ENCODE measurements around the gene DMD. TPM values are rescaled to one million over a fixed set of nuclear protein-coding genes. Genes with fewer than 3 reads are reported as not detected.

DMD gene
- total and polyA plus RNA-seq, 2 of the 13 experiments (the other 11 are each of a cell fraction or from before 2014, with no cell fraction given): 17.6 to 25.9 TPM

DNA sequence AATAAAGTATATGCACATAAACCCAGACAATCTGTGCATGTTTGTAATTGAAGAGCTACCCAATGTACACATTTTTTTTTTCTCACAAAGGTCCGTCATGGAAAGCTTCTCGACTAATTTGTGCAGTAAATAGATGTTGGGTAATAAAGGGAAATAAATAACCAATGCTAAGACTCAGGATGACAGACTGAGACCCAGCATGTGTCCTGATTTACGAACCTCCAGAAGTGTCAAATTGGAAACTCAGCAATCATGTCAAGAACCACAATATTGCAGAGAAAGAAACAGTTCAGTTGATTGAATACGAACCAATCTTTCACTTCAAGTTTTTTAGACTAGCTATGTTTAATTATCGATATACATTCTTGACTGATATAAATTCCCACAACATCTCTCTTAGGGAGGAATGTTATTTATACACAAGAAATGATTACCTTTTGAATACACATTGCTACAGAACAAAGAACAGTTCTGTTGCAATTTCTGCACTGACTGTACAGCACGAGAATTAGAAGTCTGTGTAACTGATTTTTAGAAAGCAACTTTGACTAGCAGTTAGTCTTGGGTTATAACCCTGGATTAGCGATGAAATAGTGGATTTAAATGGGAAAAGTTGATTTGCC, 1513.9 kb downstream of the DMD start:
- H3K4me1 ChIP-seq (ENCODE audit: insufficient read depth, low read length): no peaks in the 10 kb centered on the region
- ATAC-seq (no peak), DNase-seq (ENCODE audit: low spot score) (no peak), FAIRE-seq (no peak)
- no peak overlapping the region for H3K4me2 ChIP-seq (ENCODE audit: low read depth, low read length)
- CTCF ChIA-PET (ENCODE audit: low intra/inter-chr PET ratio, low total read pairs): no interaction called here
- TF ChIP-seq ZNF468 (CRISPR knock-in tag; IDR thresholded peaks at IDR 0.05) (no peak), ZNF235 (CRISPR knock-in tag; IDR thresholded peaks at IDR 0.05; ENCODE audit: borderline replicate concordance) (no peak), FOXP1 (IDR thresholded peaks at IDR 0.05) (no peak), FOXP1 (CRISPR knock-in tag; IDR thresholded peaks at IDR 0.05) (no peak), ZKSCAN8 (CRISPR knock-in tag; IDR thresholded peaks at IDR 0.05; ENCODE audit: borderline replicate concordance) (no peak), RBFOX2 (IDR thresholded peaks at IDR 0.05; ENCODE audit: low read depth, low read length) (no peak), ONECUT2 (CRISPR knock-in tag; IDR thresholded peaks at IDR 0.05) (no peak)
- TF ChIP-seq, protein P1, sequence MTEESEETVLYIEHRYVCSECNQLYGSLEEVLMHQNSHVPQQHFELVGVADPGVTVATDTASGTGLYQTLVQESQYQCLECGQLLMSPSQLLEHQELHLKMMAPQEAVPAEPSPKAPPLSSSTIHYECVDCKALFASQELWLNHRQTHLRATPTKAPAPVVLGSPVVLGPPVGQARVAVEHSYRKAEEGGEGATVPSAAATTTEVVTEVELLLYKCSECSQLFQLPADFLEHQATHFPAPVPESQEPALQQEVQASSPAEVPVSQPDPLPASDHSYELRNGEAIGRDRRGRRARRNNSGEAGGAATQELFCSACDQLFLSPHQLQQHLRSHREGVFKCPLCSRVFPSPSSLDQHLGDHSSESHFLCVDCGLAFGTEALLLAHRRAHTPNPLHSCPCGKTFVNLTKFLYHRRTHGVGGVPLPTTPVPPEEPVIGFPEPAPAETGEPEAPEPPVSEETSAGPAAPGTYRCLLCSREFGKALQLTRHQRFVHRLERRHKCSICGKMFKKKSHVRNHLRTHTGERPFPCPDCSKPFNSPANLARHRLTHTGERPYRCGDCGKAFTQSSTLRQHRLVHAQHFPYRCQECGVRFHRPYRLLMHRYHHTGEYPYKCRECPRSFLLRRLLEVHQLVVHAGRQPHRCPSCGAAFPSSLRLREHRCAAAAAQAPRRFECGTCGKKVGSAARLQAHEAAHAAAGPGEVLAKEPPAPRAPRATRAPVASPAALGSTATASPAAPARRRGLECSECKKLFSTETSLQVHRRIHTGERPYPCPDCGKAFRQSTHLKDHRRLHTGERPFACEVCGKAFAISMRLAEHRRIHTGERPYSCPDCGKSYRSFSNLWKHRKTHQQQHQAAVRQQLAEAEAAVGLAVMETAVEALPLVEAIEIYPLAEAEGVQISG (CRISPR knock-in tag; IDR thresholded peaks at IDR 0.05): no peak
- TF ChIP-seq, protein P2, sequence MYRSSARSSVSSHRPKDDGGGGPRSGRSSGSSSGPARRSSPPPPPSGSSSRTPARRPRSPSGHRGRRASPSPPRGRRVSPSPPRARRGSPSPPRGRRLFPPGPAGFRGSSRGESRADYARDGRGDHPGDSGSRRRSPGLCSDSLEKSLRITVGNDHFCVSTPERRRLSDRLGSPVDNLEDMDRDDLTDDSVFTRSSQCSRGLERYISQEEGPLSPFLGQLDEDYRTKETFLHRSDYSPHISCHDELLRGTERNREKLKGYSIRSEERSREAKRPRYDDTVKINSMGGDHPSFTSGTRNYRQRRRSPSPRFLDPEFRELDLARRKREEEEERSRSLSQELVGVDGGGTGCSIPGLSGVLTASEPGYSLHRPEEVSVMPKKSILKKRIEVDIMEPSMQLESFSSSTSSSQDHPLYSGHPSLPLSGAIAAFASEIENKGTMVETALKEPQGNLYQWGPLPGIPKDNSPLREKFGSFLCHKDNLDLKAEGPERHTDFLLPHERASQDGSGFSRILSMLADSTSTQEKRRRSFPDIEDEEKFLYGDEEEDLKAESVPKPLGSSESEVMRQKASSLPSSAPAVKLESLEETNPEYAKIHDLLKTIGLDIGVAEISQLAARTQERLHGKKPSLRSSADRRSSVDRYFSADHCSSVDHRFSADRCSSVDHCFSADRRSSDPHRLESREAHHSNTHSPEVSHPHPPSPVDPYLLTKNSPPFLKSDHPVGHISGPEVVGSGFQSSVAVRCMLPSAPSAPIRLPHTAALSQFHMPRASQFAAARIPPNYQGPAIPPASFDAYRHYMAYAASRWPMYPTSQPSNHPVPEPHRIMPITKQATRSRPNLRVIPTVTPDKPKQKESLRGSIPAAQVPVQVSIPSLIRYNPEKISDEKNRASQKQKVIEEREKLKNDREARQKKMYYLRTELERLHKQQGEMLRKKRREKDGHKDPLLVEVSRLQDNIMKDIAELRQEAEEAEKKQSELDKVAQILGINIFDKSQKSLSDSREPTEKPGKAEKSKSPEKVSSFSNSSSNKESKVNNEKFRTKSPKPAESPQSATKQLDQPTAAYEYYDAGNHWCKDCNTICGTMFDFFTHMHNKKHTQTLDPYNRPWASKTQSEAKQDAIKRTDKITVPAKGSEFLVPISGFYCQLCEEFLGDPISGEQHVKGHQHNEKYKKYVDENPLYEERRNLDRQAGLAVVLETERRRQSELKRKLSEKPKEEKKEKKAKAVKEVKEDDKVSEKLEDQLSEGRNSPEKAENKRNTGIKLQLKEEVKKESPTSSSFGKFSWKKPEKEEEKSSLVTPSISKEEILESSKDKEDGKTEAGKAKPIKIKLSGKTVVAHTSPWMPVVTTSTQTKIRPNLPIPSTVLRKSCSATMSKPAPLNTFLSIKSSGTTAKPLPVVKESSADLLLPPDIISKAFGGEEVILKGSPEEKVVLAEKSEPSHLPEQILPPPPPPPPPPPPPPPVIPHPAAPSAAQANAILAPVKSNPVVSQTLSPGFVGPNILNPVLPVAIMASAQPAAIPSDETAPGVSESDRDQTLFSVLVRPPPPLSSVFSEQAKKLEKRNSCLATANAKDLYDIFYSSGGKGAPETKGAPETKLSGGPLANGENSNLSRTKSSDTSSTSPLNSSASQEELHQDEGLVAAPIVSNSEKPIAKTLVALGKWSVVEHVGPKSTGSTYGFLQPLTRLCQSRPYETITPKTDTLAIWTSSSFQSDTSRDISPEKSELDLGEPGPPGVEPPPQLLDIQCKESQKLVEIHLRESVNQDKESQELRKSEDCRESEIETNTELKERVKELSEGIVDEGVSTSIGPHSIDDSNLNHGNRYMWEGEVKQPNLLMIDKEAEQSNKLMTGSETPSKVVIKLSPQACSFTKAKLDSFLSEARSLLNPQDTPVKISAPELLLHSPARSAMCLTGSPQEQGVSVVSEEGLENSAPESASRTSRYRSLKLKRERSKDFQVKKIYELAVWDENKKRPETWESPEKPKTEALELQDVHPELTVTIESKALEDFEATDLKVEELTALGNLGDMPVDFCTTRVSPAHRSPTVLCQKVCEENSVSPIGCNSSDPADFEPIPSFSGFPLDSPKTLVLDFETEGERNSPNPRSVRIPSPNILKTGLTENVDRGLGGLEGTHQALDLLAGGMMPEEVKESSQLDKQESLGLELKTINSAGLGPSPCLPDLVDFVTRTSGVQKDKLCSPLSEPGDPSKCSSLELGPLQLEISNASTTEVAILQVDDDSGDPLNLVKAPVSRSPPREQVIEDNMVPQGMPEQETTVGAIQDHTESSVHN (CRISPR knock-in tag; IDR thresholded peaks at IDR 0.05): no peak
- H3K79me2 ChIP-seq (ENCODE audit: insufficient read depth, low read length): no peaks in the 10 kb centered on the region
- no TSS peak for BruUV-seq (replicated peaks)
- no peaks in the 10 kb centered on the region for H4K20me1 ChIP-seq (ENCODE audit: insufficient read depth, low read length)
- no peaks in the 10 kb centered on the region for H3K36me3 ChIP-seq (replicated peaks in 1 of 2; ENCODE audit: control insufficient read depth in 1 of 2, insufficient read depth in 2 of 2, low read length in 2 of 2)
- no peaks in the 10 kb centered on the region for H3K27me3 ChIP-seq (ENCODE audit: control insufficient read depth in 1 of 2, insufficient read depth in 2 of 2, low read length in 2 of 2)
- H3K9ac ChIP-seq (ENCODE audit: insufficient read depth, low read depth, low read length): no peak overlapping the region
- intact Hi-C loops (cut with micrococcal nuclease; ENCODE audit: unreplicated experiment): no loop called here
- no peak overlapping the region for H3K27ac ChIP-seq (ENCODE audit: extremely low read length, insufficient read depth, low read length)
- H3K9me3 ChIP-seq (ENCODE audit: low read length): no peaks in the 10 kb centered on the region
- POLR2A ChIA-PET: no interaction called here
- H2AFZ ChIP-seq (ENCODE audit: low read length): no peak overlapping the region
- H3K4me3 ChIP-seq (replicated peaks in 1 of 3; ENCODE audit: insufficient read depth in 1 of 3, low read depth in 2 of 3, low read length in 3 of 3): no peak overlapping the region
- whole genome bisulfite sequencing (ENCODE audit: low lambda C conversion rate): 5% methylated on average over 7 of the region's 7 CpGs
- in situ Hi-C loops (cut with HindIII; ENCODE audit: extremely low pct_ligation_motif_present, low pct_unique_long_range_greater_than_20kb): no loop called here

Data from HepG2 (cell line).